PC-9 (cell line): ENCODE measurements around the gene CACHD1. TPM values are rescaled to one million over a fixed set of nuclear protein-coding genes. Genes with fewer than 3 reads are reported as not detected.

Experiments
- BruUV-seq: library from RNA; stranded (reverse); fragments of 400-500 nt; replicated peaks from 2 replicates; lab custom pipeline; 2021; lab: Mats Ljungman, UMichigan
- CTCF ChIA-PET: fragments of 300-600 bp; sonication (Branson Sonifier 250); formaldehyde crosslinking; loops from one replicate; lab custom pipeline; 2022; ENCODE audit warnings: antibody characterized with exemption; lab: Charles Lee
- POLR2A ChIA-PET: fragments of 300-600 bp; sonication (Branson Sonifier 250); formaldehyde crosslinking; loops from one replicate; lab custom pipeline; 2022; ENCODE audit warnings: antibody characterized with exemption; ENCODE audit not compliant: unreplicated experiment; lab: Charles Lee
- DNase-seq, 2 experiments: peaks; one replicate each; pipeline versions ENCODE4 v3.0.0 to v3.0.0-alpha.2; 2015 to 2022; ENCODE audit warnings: mixed read lengths in 1 of 2
- H2AFZ ChIP-seq: fragments of 200-600 bp; sonication (generic); 2 replicates; pipeline ENCODE4 v1.8.1; 2017; ENCODE audit warnings: antibody characterized with exemption
- H3F3A ChIP-seq: fragments of 200-600 bp; sonication (generic); 2 replicates; pipeline ENCODE4 v1.8.1; 2017; ENCODE audit warnings: antibody characterized with exemption, mild to moderate bottlenecking, low read depth; ENCODE audit not compliant: insufficient read depth
- H3K27ac ChIP-seq: fragments of 200-600 bp; sonication (generic); 2 replicates; pipeline ENCODE4 v1.6.1; 2016; ENCODE audit warnings: mixed run types
- H3K27me3 ChIP-seq: fragments of 200-600 bp; sonication (generic); 2 replicates; pipeline ENCODE4 v1.6.1; 2016; ENCODE audit warnings: low read depth, mixed run types; ENCODE audit not compliant: insufficient read depth
- H3K36me3 ChIP-seq: fragments of 200-600 bp; sonication (generic); 2 replicates; pipeline ENCODE4 v1.6.1; 2016; ENCODE audit warnings: low read depth, mixed run types
- H3K4me1 ChIP-seq: fragments of 200-600 bp; sonication (generic); replicated peaks from 2 replicates; pipeline ENCODE4 v1.6.1; 2016; ENCODE audit warnings: mixed run types; ENCODE audit not compliant: insufficient read depth
- H3K4me2 ChIP-seq: fragments of 200-600 bp; sonication (generic); 2 replicates; pipeline ENCODE4 v1.6.1; 2017; ENCODE audit warnings: mixed run types
- H3K4me3 ChIP-seq: fragments of 200-600 bp; sonication (generic); 2 replicates; pipeline ENCODE4 v1.6.1; 2016; ENCODE audit warnings: mixed run types
- H3K79me2 ChIP-seq: fragments of 200-600 bp; sonication (generic); 2 replicates; pipeline ENCODE4 v1.6.1; 2017; ENCODE audit warnings: low read depth, mixed run types
- H3K9me2 ChIP-seq: fragments of 200-600 bp; sonication (generic); 2 replicates; pipeline ENCODE4 v1.8.1; 2017; ENCODE audit warnings: mild to moderate bottlenecking; ENCODE audit not compliant: insufficient read depth
- H3K9me3 ChIP-seq: fragments of 200-600 bp; sonication (generic); 2 replicates; pipeline ENCODE4 v1.8.1; 2016; ENCODE audit warnings: low read depth; ENCODE audit not compliant: insufficient read depth
- H4K20me1 ChIP-seq: fragments of 200-600 bp; sonication (generic); 2 replicates; pipeline ENCODE4 v1.8.1; 2017; ENCODE audit not compliant: insufficient read depth
- CTCF ChIP-seq: fragments of 200-600 bp; sonication (generic); conservative IDR thresholded peaks from 2 replicates; pipeline ENCODE4 v1.6.1; 2017; ENCODE audit warnings: mixed run types, antibody characterized with exemption, mild to moderate bottlenecking, moderate library complexity
- EZH2 ChIP-seq: fragments of 200-600 bp; sonication (generic); IDR thresholded peaks from 2 replicates; pipeline ENCODE4 v1.8.0; 2017; ENCODE audit warnings: antibody characterized with exemption, low read depth
- intact Hi-C: fragments of 100-400 bp; cut with micrococcal nuclease; formaldehyde crosslinking; loops from one replicate; pipeline ENCODE4 v1.10.0; 2022; ENCODE audit not compliant: unreplicated experiment
- total RNA-seq: library from RNA; stranded (reverse); gene quantifications from 2 replicates; pipeline ENCODE4 v1.2.3, GENCODE V29; 2021

The CACHD1 gene
- total RNA-seq, 1 experiment from 2014 or later, result 3.1 TPM

- BruUV-seq, result no TSS peak
- H3K9me3 ChIP-seq, result no peaks in the 10 kb centered on the region
- H3K79me2 ChIP-seq, result no peaks in the 10 kb centered on the region
- intact Hi-C loops, result no loop called here
- no peak overlapping the region for H2AFZ ChIP-seq
- no peak for DNase-seq
- H3F3A ChIP-seq, result no peaks in the 10 kb centered on the region
- no peaks in the 10 kb centered on the region for H3K9me2 ChIP-seq
- no peaks in the 10 kb centered on the region for H4K20me1 ChIP-seq
- POLR2A ChIA-PET, result no interaction called here
- H3K4me1 ChIP-seq, result no peaks in the 10 kb centered on the region
- no peak overlapping the region for H3K4me3 ChIP-seq
- CTCF ChIA-PET, result no interaction called here
- no peaks in the 10 kb centered on the region for H3K27me3 ChIP-seq
- no peaks in the 10 kb centered on the region for H3K36me3 ChIP-seq
- no peak overlapping the region for H3K27ac ChIP-seq
- TF ChIP-seq CTCF (no peak), EZH2 (no peak)
- H3K4me2 ChIP-seq, result no peak overlapping the region
These were observed 160.7 kb downstream of the CACHD1 start for GRCh38 chr1:64630611-64631010.

GRCh38 chr1:64631346-64632034, 161.6 kb downstream of the CACHD1 start:
- intact Hi-C loops, result no loop called here
- H3K36me3 ChIP-seq, result no peaks in the 10 kb centered on the region
- no peak overlapping the region for H2AFZ ChIP-seq
- no peaks in the 10 kb centered on the region for H3K27me3 ChIP-seq
- H3K9me2 ChIP-seq, result no peaks in the 10 kb centered on the region
- H3K4me3 ChIP-seq, result no peak overlapping the region
- no TSS peak for BruUV-seq
- H3F3A ChIP-seq, result no peaks in the 10 kb centered on the region
- ChIA-PET CTCF (no interaction called here), POLR2A (no interaction called here)
- no peak for DNase-seq
- no peaks in the 10 kb centered on the region for H3K9me3 ChIP-seq
- no peaks in the 10 kb centered on the region for H4K20me1 ChIP-seq
- TF ChIP-seq EZH2, result no peak
- TF ChIP-seq CTCF, result no peak
- no peak overlapping the region for H3K4me2 ChIP-seq
- H3K27ac ChIP-seq, result no peak overlapping the region
- no peaks in the 10 kb centered on the region for H3K79me2 ChIP-seq
- H3K4me1 ChIP-seq, result no peaks in the 10 kb centered on the region

GRCh38 chr1:64632936-64633335, 163.0 kb downstream of the CACHD1 start:
- intact Hi-C loops, result no loop called here
- TF ChIP-seq EZH2, result no peak
- no peak for TF ChIP-seq CTCF
- DNase-seq, result no peak
- H3K27ac ChIP-seq, result no peak overlapping the region
- H3K4me1 ChIP-seq, result no peaks in the 10 kb centered on the region
- H3K79me2 ChIP-seq, result no peaks in the 10 kb centered on the region
- H2AFZ ChIP-seq, result no peak overlapping the region
- H3F3A ChIP-seq, result no peaks in the 10 kb centered on the region
- no peaks in the 10 kb centered on the region for H4K20me1 ChIP-seq
- no peaks in the 10 kb centered on the region for H3K9me2 ChIP-seq
- no TSS peak for BruUV-seq
- ChIA-PET POLR2A (no interaction called here), CTCF (no interaction called here)
- no peak overlapping the region for H3K4me2 ChIP-seq
- H3K9me3 ChIP-seq, result no peaks in the 10 kb centered on the region
- no peaks in the 10 kb centered on the region for H3K27me3 ChIP-seq
- H3K36me3 ChIP-seq, result no peaks in the 10 kb centered on the region
- H3K4me3 ChIP-seq, result no peak overlapping the region
